ENCODE results near the gene GNL3. TPM values are rescaled to one million over a fixed set of nuclear protein-coding genes. Genes with fewer than 3 reads are reported as not detected.

The GNL3 gene
- total and polyA plus RNA-seq, 2 of the 8 experiments (the other 6 are each of a cell fraction or from before 2014, with no cell fraction given) = 45.5 to 184 TPM

DNA sequence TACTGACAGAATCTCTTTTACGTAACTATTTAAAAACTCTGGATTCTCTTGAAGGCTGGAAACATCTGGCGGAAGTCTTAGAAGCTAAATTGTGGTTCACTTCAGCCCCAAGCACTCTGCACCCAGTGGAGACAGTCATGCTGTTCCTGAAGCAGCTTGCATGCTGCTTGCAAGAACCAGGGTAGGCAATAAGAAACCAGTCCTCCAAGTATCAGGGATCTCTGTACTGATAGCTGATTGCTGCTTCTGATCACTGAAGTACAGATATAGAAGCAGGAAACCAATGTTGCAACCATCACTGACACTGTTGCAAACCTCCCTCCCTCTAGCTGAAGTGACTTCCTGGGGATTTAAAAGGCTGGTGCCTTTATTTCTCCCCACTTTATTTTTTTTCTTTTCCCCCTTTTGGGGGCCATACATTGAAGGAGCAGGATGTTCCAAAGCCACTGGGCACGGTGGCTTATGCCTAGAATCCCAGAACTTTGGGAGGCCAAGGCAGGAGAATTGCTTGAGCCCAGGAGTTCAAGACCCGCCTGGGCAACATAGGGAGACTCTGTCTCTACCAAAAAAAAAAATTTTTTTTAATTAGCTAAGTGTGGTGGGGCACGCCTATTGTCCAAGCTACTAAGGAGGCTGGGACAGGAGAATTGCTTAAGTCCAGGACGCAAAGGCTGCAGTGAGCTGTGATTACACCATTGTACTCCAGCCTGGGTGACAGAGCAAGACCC is 35.3 kb downstream of the GNL3 start (continued):
- TF ChIP-seq, protein P1, sequence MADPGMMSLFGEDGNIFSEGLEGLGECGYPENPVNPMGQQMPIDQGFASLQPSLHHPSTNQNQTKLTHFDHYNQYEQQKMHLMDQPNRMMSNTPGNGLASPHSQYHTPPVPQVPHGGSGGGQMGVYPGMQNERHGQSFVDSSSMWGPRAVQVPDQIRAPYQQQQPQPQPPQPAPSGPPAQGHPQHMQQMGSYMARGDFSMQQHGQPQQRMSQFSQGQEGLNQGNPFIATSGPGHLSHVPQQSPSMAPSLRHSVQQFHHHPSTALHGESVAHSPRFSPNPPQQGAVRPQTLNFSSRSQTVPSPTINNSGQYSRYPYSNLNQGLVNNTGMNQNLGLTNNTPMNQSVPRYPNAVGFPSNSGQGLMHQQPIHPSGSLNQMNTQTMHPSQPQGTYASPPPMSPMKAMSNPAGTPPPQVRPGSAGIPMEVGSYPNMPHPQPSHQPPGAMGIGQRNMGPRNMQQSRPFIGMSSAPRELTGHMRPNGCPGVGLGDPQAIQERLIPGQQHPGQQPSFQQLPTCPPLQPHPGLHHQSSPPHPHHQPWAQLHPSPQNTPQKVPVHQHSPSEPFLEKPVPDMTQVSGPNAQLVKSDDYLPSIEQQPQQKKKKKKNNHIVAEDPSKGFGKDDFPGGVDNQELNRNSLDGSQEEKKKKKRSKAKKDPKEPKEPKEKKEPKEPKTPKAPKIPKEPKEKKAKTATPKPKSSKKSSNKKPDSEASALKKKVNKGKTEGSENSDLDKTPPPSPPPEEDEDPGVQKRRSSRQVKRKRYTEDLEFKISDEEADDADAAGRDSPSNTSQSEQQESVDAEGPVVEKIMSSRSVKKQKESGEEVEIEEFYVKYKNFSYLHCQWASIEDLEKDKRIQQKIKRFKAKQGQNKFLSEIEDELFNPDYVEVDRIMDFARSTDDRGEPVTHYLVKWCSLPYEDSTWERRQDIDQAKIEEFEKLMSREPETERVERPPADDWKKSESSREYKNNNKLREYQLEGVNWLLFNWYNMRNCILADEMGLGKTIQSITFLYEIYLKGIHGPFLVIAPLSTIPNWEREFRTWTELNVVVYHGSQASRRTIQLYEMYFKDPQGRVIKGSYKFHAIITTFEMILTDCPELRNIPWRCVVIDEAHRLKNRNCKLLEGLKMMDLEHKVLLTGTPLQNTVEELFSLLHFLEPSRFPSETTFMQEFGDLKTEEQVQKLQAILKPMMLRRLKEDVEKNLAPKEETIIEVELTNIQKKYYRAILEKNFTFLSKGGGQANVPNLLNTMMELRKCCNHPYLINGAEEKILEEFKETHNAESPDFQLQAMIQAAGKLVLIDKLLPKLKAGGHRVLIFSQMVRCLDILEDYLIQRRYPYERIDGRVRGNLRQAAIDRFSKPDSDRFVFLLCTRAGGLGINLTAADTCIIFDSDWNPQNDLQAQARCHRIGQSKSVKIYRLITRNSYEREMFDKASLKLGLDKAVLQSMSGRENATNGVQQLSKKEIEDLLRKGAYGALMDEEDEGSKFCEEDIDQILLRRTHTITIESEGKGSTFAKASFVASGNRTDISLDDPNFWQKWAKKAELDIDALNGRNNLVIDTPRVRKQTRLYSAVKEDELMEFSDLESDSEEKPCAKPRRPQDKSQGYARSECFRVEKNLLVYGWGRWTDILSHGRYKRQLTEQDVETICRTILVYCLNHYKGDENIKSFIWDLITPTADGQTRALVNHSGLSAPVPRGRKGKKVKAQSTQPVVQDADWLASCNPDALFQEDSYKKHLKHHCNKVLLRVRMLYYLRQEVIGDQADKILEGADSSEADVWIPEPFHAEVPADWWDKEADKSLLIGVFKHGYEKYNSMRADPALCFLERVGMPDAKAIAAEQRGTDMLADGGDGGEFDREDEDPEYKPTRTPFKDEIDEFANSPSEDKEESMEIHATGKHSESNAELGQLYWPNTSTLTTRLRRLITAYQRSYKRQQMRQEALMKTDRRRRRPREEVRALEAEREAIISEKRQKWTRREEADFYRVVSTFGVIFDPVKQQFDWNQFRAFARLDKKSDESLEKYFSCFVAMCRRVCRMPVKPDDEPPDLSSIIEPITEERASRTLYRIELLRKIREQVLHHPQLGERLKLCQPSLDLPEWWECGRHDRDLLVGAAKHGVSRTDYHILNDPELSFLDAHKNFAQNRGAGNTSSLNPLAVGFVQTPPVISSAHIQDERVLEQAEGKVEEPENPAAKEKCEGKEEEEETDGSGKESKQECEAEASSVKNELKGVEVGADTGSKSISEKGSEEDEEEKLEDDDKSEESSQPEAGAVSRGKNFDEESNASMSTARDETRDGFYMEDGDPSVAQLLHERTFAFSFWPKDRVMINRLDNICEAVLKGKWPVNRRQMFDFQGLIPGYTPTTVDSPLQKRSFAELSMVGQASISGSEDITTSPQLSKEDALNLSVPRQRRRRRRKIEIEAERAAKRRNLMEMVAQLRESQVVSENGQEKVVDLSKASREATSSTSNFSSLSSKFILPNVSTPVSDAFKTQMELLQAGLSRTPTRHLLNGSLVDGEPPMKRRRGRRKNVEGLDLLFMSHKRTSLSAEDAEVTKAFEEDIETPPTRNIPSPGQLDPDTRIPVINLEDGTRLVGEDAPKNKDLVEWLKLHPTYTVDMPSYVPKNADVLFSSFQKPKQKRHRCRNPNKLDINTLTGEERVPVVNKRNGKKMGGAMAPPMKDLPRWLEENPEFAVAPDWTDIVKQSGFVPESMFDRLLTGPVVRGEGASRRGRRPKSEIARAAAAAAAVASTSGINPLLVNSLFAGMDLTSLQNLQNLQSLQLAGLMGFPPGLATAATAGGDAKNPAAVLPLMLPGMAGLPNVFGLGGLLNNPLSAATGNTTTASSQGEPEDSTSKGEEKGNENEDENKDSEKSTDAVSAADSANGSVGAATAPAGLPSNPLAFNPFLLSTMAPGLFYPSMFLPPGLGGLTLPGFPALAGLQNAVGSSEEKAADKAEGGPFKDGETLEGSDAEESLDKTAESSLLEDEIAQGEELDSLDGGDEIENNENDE (IDR thresholded peaks at IDR 0.05; ENCODE audit: insufficient replicate concordance, low read length) = no peak
- TF ChIP-seq RFX5 (IDR thresholded peaks at IDR 0.05; ENCODE audit: borderline replicate concordance, low read depth, low read length) = no peak

Data from H1 (cell line).